Non-pigmented ciliary epithelial cell (primary cell): ENCODE data around the gene GASK1A.
"Not testable (repeated sequence)": the region's sequence is repeated elsewhere in the genome, so short reads cannot be mapped to it uniquely, and the experiment has no call there.

Source experiments
- DNase-seq: peaks from one replicate; pipeline ENCODE4 v3.0.0-alpha.2; 2010; ENCODE audit warnings: low read depth

GASK1A gene

DNA sequence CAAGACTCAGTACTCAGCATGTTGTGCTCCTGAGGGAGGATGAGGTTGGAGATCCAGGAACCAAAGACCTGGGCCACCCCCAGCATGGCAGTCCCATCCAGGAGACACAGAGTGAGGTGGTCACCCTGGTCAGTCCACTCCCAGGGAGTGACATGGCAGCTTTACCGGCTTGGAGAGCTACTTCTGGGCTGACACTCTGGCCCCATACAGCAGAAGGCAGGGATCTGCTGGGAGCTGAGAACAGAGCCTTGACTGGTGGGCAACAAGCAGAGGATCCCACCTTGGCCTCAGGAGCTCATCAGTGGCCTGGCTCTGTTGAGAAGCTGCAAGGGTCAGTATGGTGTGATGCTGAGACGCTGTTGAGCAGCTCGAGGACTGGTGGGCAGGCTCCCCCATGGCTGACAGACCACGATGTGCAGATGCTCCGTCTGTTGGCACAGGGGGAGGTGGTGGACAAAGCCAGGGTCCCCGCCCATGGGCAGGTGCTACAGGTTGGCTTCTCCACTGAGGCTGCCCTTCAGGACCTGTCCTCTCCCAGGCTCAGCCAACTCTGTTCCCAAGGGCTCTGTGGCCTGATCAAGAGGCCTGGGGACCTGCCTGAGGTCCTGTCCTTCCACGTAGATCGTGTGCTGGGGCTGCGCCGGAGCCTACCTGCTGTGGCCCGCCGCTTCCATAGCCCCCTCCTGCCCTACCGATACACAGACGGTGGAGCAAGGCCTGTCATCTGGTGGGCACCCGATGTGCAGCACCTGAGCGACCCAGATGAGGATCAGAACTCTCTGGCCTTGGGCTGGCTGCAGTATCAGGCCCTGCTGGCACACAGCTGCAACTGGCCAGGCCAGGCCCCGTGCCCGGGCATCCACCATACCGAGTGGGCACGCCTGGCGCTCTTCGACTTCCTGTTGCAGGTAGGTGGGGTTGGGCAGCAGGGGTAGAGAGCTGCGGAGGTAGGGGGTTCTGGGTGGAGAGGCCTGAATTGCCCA is 53.8 kb downstream of the GASK1A start:
- no peak for DNase-seq

DNA sequence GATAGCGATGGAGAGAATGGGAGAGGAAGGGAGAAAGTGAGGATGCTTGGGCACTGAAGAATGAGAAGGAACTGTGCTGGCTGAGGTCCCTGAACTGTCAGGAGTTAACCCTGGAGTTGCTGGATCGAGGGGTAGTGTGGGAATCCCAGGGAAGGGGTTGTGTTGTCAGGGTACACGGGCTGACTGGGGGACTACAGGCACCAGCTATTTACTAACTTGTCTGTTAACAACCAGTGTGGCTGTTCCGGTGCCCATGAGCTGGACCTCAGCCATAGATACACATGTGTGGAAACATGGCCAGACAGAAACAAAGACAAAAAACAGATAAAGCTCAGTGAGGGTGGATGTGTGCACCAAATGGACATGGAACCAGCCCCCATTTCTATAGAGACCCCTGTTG is 55.1 kb downstream of the GASK1A start:
- no peak for DNase-seq

DNA sequence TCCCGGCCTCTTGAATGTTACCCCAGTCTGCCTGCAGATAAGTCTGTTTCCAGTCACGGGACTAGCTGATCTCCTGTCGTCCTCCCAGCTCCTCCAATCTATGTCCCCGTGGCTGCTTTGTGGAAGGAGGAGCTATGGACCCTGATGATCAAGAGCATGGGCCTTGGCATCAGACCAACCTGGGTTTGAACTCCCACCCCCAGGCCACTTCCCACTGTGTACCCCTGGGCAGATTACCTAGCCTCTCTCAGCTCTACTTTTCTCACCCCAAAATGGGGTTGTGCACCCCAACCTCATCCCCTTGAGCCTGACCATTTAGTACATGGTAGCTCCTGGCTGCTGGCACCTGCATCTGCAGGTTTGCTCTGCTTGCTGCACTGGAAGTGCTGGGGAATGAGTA is 55.8 kb downstream of the GASK1A start:
- DNase-seq: no peak

DNA sequence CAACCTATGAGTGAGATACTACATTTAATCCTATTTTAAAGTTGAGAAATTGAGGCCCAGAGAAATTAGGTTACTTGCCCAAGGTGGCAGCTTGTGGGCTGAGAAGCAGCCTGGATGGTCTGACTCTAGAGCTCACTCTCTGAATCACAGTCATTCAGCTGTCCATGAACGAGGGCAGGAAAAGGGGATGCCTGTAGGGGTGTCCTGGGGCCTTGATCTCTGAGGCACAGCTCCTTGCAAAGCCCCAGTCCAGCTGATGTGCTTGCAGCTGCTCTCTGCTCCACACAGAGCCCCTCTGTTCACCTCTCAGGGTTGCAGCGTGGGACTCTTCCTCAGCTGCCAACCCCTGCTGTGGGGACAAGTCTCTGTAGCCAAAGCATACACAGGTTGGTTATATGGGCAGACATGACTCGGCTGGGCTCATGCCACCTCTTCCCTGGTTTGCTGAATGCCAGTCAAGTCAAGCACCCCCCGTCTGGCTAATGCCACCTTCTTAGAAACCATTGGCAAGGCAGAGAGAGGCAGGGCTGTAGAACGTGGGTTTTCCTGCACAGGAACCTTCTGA is 56.8 kb downstream of the GASK1A start:
- DNase-seq: no peak

DNA sequence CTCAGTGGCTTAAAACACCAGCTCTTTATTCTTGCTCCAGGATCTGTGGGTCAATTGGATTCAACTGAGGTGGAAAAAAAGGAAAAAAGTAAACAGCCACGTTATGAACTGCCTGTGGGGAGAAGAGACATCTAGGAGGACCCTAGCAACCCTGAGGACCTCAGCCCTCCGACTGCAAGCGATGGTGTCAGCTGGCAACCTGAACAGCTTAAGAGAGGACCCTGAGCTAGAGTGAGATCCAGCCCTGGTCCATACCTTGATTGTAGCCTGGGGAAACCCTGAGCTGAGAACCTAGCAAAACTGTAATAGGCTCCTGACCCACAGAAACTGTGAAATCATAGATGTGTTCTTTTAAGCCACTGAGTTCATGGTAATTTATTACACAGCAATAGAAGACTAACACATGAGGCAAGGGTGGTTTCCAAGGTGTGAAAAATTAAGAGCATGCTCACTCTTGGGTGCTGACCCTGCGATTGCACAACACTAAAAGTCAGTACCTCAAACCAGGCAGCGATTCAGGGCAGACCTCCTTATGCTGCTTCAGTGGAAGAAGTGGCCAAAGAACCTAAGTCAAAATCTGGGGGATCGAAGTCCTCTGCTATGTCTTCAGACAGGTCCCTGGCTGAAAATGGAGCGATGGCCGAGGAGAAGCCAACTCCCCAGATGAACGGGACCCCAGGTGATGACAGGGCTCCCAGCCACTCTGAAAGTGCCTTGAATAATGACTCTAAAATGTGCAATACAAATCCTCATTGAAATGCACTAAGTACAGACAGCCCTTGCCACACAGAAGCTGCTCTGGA is 57.7 kb downstream of the GASK1A start:
- no peak for DNase-seq

DNA sequence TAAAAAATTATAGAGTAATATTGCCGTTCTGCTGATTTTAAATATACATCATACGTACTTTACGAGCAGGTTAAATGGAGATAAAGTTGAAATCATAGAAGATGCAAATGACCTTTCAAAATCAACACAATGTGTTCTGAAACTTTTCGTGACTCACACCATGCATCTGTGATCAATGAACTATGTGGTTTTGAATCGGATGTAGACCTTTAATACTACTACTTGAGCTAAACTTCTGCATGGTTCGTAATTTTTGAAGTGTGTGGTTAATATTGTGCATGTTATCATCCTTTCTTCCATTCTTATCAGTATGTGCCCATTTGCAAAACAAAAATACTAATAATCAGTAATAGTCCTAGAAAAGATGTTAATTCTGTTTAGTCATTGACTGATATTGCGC is 58.9 kb downstream of the GASK1A start:
- no peak for DNase-seq

DNA sequence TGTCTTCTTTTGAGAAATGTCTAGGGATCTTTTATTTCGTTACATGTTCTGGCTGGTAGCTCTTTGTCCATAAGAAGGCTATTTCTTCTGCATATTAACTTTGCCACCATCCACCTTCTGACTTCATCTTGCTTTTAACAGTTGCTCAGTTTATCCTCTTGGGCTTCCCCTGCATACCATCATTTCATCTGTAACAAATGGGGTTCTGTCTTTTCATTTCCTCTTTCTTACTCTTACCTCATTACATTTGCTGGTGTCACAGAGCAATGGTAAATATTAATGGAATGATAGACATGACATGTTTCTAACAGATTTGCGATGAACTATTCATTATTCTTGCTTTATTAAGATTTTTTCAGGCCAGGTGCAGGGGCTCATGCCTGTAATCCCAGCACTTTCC is 62.4 kb downstream of the GASK1A start:
- no peak for DNase-seq

DNA sequence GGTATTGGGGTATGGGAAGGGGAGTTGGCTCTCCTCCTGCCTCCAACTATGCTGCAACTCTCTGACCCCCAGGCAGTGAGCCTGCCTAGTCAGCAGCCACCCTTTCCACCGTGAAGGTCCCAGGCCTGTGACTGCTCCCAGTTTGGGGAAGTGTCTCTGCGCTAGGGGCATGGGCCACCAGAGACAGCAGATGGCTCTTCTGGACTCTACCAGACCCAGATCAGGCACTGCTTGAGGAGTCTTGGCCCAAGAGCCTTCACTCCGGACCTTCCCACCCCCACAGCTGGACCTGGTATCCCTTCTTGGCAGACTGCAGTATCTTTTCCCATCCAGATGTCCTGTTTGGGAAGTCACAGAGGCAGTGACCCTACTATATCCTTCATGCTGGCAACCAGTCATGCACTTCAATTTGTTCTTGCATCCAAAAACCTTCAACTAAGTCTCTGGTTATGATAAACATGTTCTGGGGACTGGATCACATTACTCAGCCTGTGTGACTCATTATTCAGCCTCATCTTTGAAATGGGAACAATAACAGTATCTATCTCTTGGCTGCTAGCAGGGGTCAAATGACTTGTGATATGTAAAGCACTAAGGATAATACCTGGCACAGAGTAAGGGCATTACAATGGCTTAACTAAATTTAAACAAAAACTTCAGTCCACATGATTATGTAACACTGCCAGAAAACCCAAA is 64.1 kb downstream of the GASK1A start:
- no peak for DNase-seq

DNA sequence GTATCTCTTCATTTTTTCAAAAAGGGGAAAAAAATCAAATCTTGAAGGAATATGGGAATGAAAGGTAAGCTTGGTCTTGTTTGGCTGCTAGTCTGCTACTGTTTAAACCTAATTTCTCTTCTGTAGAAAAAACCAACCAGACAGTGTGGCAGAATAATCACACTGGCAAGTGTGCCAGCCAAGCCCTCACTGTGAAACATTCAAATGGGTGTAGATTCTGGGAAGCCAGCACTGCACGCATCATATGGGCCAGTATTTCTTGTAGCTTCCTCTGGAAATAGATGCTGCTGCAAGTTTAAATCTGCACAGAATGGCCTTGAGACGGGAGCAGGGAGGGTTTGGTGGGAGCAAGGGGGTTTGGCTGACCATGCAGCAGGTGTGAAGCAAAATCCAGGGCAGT is 64.7 kb downstream of the GASK1A start:
- no peak for DNase-seq

DNA sequence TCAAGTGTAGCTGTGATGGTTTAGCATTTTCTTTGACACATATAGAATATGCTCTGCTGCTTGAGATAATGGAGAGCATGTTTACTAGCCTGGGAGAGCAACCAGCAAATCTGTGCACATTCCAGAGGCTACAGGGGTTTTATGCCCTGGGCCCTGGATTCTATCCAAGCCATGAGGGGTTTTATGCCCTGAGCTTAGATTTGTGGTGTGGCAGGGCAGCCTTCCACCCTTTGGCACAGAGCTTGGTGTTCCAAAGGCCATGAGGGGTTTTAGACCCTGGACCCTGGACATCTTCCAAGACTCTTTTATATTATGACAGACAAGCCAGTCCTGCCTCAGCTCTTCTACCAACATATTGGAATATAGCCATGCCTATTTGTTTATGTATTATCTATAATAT is 66.0 kb downstream of the GASK1A start:
- not testable (repeated sequence) for DNase-seq

DNA sequence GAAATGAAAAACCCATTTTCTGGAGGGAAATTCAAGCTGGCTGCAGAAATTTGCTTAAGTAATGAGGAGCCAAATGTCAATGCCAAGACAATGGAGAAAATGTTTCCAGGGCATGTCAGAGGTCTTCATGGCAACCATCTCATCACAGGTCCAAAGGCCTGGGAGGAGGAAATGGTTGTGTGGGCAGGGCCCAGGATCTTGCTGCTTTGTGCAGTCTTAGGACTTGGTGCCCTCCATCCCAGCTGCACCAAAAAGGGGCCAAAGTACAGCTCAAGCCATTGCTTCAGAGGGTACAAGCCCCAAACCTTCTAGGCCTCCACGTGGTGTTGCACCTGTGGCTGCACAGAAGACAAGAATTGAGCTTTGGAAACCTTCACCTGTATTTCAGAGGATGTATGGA is 67.5 kb downstream of the GASK1A start:
- DNase-seq: no peak

DNA sequence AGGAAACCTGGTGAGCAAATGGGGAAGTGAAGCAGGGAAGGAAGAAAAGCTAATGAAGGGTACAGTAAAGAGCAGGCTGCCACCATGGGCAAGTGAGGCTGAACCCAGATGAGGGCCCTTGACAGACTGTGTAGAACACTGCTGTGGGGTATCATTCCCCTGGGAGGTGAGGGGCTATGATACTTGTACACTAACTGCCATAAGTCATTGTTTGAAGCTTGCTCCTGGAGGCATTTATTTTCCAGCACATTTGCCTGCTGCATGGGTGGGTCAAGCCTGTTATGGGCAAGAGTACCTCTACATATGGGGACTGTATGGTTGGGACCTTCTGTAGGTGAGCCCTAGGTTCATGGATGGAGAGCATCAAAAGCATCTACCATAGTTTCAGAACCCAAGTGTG is 69.4 kb downstream of the GASK1A start:
- no peak for DNase-seq

DNA sequence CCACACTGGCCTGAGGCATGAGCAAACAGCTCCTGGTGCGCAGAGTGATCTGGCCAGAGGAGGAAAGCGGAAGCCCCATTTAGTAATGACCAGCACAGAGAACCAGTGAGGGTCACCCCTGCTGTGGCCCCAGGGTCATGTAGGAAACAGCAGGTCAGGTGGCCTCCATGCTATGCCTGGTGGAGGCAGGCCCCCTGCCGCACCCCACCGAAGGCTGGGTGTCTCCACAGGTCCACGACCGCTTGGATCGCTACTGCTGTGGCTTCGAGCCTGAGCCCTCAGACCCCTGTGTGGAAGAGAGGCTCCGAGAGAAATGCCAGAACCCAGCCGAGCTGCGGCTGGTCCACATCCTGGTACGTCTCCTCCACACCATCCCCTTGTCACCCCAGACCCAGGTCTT is 74.2 kb downstream of the GASK1A start:
- DNase-seq: no peak

DNA sequence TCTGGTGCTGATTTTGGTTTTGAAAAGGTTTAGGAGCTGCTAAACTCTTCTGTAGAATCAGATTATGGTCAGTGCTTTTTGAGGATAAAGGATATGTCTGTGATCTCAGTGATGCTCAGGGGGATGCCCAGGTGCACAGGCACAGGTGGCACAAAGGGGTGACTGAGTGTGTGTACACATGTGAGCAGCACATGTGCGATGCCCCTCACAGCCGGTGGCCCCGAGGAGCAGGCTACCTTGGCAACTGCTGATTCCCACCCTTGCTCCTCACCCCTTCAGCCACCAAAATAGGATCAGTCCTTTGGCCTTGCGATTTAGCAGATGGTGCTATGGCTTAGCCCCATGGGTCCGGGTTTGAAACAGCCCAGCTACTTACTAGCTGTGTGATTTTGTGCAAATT is 75.6 kb downstream of the GASK1A start:
- no peak for DNase-seq

DNA sequence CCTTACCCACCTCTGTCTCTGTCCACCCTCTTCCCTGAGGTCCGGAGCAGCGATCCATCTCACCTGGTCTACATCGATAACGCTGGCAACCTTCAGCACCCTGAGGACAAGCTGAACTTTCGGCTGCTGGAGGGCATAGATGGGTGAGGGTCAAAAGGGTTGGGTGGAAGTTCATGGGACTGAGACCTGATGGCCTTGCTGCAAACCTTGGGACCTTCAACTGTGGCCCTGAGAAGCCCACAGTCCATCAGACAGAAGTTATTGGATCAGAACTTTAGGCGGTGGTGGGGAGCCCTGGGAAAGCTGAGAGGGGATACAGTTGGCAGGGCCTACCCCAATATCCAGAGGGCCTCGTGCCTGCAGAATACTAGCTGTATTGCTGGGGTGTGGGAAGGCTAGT is 76.3 kb downstream of the GASK1A start:
- no peak for DNase-seq

DNA sequence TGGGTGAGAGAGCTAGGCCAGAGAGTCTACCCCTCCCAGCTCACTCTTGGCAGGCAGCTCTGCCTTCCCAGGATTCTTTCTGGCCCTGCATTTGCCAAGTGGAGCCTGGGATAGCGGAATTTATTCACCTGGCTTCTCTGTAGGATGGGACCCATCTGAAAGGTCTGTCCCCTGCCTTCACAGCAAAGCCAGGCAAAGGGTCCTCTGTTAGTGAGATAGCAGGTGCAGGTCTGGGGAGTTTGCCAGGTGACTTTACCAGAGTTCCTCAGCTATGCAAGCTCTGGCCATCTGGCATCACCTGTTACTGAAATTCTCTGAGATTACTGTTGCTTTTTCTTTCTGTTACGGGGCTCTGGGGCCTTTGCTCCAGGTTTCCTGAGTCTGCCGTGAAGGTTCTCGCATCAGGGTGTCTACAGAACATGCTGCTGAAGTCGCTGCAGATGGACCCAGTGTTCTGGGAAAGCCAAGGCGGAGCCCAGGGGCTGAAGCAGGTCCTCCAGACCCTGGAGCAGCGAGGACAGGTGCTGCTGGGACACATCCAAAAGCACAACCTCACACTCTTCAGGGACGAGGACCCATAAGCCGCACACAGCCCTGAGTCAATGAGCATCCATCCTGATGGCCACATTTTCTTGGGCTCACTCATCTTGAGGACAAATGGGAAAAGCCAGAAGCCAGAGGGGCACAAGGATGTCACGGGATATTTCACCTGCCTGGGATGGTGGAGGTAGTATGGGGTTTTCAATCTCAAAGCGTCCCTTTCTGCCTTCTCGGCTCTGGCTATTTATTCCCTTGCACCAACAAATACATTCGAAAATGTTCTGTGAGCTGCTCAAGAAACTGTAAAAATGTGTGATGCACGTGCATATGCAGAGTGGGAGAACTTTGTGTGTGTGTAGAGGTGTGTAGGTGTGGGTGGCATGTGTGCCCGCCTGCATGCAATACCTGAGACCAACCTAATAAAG is 77.0 kb downstream of the GASK1A start:
- no peak for DNase-seq

DNA sequence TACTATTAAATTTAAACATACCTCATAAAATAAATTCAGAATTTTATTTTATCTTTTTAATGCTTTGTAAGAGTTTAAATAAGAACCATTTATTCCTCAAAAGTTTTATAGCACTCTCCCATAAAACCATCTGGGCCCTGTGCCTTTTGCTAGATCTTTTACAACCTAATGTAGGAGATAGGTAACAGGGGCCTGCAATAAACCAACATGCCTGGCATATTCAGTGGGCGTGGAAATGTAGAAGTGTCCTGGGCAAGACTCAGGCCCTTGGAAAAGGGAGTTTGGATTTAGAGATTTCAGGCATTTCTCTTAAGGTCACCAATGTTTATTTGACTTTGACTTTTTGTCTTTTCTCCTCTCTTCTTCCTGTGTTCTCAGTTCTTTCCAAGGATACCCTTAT is 80.3 kb downstream of the GASK1A start:
- DNase-seq: no peak

DNA sequence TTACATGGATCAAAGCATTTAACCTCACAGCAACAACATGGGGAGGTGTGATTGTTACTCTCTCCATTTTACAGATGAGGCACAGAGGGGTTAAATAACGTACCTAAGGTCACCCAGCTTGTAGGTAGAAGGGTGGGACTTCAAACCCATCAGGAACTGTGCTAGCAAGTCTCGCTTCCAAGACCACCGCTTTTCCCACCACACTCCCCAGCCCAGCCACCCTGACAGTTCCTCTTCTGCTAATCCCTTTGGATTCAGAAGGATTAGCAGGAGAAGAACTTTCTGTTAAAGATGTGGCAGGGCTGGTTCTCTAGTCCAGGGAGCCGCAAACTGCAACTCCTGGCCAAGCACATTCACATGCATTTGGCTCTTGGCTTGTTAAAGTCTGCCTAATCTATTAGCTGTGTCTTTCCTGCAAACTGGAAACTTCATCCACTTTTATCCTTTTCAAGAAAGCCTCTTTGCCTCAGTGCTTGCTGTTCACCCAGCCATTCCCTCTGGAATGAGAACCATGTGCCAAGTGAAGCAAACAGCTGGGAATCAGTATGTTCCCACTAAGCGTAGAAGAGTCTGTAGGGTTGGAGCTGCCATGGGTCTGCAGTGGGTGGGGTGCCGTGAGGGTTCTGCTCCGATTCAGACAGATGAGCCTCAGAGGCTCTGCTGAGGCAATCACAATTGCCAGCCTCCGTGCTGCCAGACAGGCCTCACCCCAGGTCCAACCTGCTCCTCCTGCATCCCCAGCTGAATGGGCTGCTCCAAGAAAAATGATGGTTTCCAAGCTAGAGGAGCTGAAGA is 82.2 kb downstream of the GASK1A start:
- DNase-seq: no peak

DNA sequence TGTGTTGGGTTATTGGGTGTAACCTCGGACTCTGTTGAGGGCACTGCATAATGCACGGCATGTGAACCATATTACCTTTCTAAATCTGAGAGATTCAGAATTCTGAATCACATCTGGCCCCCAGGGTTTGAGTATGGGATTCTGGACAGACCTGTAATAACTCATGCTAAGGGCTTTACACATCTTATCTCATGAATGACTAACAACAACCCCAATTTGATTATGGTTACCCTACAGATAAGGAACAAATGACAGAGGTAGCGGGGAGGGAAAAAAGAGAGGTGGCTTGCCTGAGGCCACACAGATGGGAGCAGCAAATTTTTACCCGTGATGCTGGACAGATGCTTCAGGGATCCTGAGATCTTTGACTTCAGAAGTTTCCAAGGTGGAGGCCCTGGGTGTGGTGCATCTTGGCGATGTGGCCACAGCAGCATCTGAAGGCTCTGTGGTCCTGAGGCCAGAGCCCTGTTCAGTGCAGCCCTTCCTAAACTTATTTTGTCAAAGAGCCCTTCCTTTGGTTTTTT is 83.0 kb downstream of the GASK1A start:
- no peak for DNase-seq

DNA sequence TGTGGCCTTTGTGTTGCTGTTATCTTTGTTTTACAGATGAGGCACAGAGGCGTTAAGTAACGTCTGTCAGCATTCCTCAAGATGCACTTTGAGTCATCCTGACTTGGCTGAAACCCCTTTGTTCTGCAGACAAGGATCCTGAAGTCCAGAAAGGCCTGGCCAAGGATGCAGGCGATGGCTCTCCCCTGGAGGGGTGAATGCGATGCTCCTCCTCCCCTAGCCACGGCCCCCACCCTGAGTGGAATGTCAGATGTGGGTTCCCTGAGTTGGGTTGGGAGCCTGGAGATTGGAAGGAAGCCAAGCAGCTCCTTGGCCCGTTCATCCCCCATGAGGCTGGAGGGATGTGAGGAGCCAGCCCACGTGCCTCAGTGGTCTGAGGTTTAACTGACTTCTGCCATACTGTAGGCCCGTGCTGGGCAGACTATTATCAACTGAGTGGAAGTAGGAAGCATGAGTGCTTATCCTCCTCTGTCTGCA is 83.5 kb downstream of the GASK1A start:
- DNase-seq: no peak
